ENCODE data around the gene ARIH2.

GRCh38 chr3:48949376-48949717, 30.7 kb downstream of the ARIH2 start:
- TF ChIP-seq POLR2A (IDR thresholded peaks at IDR 0.05; ENCODE audit: low read length) (no peak), GATA1 (IDR thresholded peaks at IDR 0.05; ENCODE audit: low read depth, low read length) (no peak)

Measured in erythroblast (primary cell).